IMR-90 (cell line): ENCODE results near the gene CYP27B1. TPM values are rescaled to one million over a fixed set of nuclear protein-coding genes. Genes with fewer than 3 reads are reported as not detected.
A peak's percentile ranks its signal among the peaks of the same experiment; 100 is the strongest.

ENCODE experiments used
- ATAC-seq: fragments of 200-7000 bp; cut with Tn5 transposase; 2 replicates; pipeline ENCODE4 v1.9.1; 2020; ENCODE audit warnings: low read depth, mild to moderate bottlenecking, moderate library complexity
- BruUV-seq: library from RNA; stranded (reverse); fragments of 400-500 nt; replicated peaks from 2 replicates; lab custom pipeline; 2021; lab: Mats Ljungman, UMichigan
- CTCF ChIA-PET: fragments of 300-600 bp; formaldehyde crosslinking; extraction: SDS; loops from one replicate; lab custom pipeline; 2021; ENCODE audit warnings: antibody characterized with exemption; lab: Yijun Ruan, JAX
- POLR2A ChIA-PET: fragments of 300-600 bp; sonication (Branson Sonifier 250); formaldehyde crosslinking; loops from one replicate; lab custom pipeline; 2022; ENCODE audit warnings: antibody characterized with exemption; ENCODE audit not compliant: unreplicated experiment; lab: Charles Lee
- DNase-seq: peaks from one replicate; pipeline ENCODE4 v3.0.0; 2013
- H2AFZ ChIP-seq: replicated peaks from 2 replicates; pipeline ENCODE3; 2013; ENCODE audit warnings: low read length, mild to moderate bottlenecking; ENCODE audit not compliant: poor library complexity
- H2AK5ac ChIP-seq: 2 replicates; pipeline ENCODE4 v1.6.1; 2013; ENCODE audit warnings: low read depth, low read length, inconsistent platforms
- H2AK9ac ChIP-seq: replicated peaks from 2 replicates; pipeline ENCODE3; 2013; ENCODE audit warnings: mild to moderate bottlenecking, low read depth, low read length, moderate library complexity; ENCODE audit not compliant: poor library complexity
- H2BK120ac ChIP-seq: 2 replicates; pipeline ENCODE4 v1.6.1; 2013; ENCODE audit warnings: low read depth, low read length, inconsistent platforms
- H2BK15ac ChIP-seq: 3 replicates; pipeline ENCODE4 v1.6.1; 2013; ENCODE audit warnings: low read depth, low read length, inconsistent platforms
- H2BK20ac ChIP-seq: 2 replicates; pipeline ENCODE4 v1.6.1; 2013; ENCODE audit warnings: low read depth, mild to moderate bottlenecking, inconsistent platforms, low read length, moderate library complexity
- H2BK5ac ChIP-seq: 2 replicates; pipeline ENCODE4 v1.6.1; 2013; ENCODE audit warnings: mild to moderate bottlenecking, low read depth, low read length, inconsistent platforms; ENCODE audit not compliant: poor library complexity, severe bottlenecking
- H3K14ac ChIP-seq: replicated peaks from 2 replicates; pipeline ENCODE4 v1.6.1; 2013; ENCODE audit warnings: low read depth, low read length, inconsistent platforms
- H3K18ac ChIP-seq: 2 replicates; pipeline ENCODE4 v1.6.1; 2013; ENCODE audit warnings: low read depth, low read length, control low read depth
- H3K23ac ChIP-seq: 2 replicates; pipeline ENCODE4 v1.6.1; 2013; ENCODE audit warnings: low read depth, low read length, inconsistent platforms
- H3K27ac ChIP-seq: 2 replicates; pipeline ENCODE4 v1.5.1; 2013; ENCODE audit warnings: mild to moderate bottlenecking, control low read depth, low read length; ENCODE audit not compliant: insufficient read depth
- H3K27me3 ChIP-seq: 2 replicates; pipeline ENCODE4 v1.6.1; 2013; ENCODE audit warnings: low read length; ENCODE audit not compliant: control insufficient read depth, insufficient read depth
- H3K36me3 ChIP-seq: 2 replicates; pipeline ENCODE4 v1.6.1; 2013; ENCODE audit warnings: low read length, mixed read lengths; ENCODE audit not compliant: control insufficient read depth, insufficient read depth
- H3K4ac ChIP-seq: 2 replicates; pipeline ENCODE4 v1.6.1; 2013; ENCODE audit warnings: low read depth, low read length, inconsistent platforms
- H3K4me1 ChIP-seq: 2 replicates; pipeline ENCODE4 v1.6.1; 2013; ENCODE audit warnings: low read length, mixed read lengths; ENCODE audit not compliant: control insufficient read depth, insufficient read depth
- H3K4me2 ChIP-seq: 2 replicates; pipeline ENCODE4 v1.6.1; 2013; ENCODE audit warnings: low read depth, mild to moderate bottlenecking, control low read depth, low read length, moderate library complexity
- H3K4me3 ChIP-seq: 2 replicates; pipeline ENCODE4 v1.5.1; 2013; ENCODE audit warnings: low read depth, mild to moderate bottlenecking, control low read depth, low read length, moderate library complexity; ENCODE audit not compliant: insufficient read depth
- H3K56ac ChIP-seq: 2 replicates; pipeline ENCODE4 v1.6.1; 2013; ENCODE audit warnings: low read length, inconsistent platforms; ENCODE audit not compliant: insufficient read depth; ENCODE audit errors: extremely low read depth
- H3K79me1 ChIP-seq, 2 experiments: 2 replicates each; pipeline ENCODE4 v1.6.1; 2013; ENCODE audit warnings: low read length in 2 of 2, inconsistent platforms in 1 of 2, low read depth in 1 of 2
- H3K9ac ChIP-seq: 2 replicates; pipeline ENCODE4 v1.6.1; 2013; ENCODE audit warnings: low read depth, low read length, control low read depth
- H3K9me1 ChIP-seq: 2 replicates; pipeline ENCODE4 v1.6.1; 2013; ENCODE audit warnings: low read length, inconsistent platforms; ENCODE audit not compliant: insufficient read depth
- H3K9me3 ChIP-seq: 2 replicates; pipeline ENCODE4 v1.6.1; 2013; ENCODE audit warnings: low read length; ENCODE audit not compliant: control insufficient read depth, insufficient read depth
- H4K20me1 ChIP-seq: 2 replicates; pipeline ENCODE4 v1.6.1; 2013; ENCODE audit warnings: low read length, inconsistent platforms; ENCODE audit not compliant: insufficient read depth
- H4K5ac ChIP-seq: 2 replicates; pipeline ENCODE4 v1.6.1; 2013; ENCODE audit warnings: mild to moderate bottlenecking, low read depth, low read length, control low read depth
- H4K8ac ChIP-seq, 2 experiments: 2 replicates each; pipeline ENCODE4 v1.6.1; 2013; ENCODE audit warnings: low read depth in 2 of 2, low read length in 2 of 2, control low read depth in 1 of 2, inconsistent platforms in 1 of 2
- H4K91ac ChIP-seq: 2 replicates; pipeline ENCODE4 v1.6.1; 2013; ENCODE audit warnings: low read depth, low read length, inconsistent platforms; ENCODE audit not compliant: insufficient read depth
- CEBPB ChIP-seq: IDR thresholded peaks from 2 replicates; pipeline ENCODE4 v1.6.1; 2012; ENCODE audit warnings: low read depth, low read length, improper control_type of control experiment
- MAFK ChIP-seq: IDR thresholded peaks from 2 replicates; pipeline ENCODE4 v1.6.1; 2012; ENCODE audit warnings: low read depth, low read length, improper control_type of control experiment
- MAZ ChIP-seq: IDR thresholded peaks from 2 replicates; pipeline ENCODE4 v1.6.1; 2012; ENCODE audit warnings: low read depth, mild to moderate bottlenecking, low read length, improper control_type of control experiment, moderate library complexity, borderline replicate concordance
- MXI1 ChIP-seq: IDR thresholded peaks from 2 replicates; pipeline ENCODE4 v1.6.1; 2012; ENCODE audit warnings: low read depth, mild to moderate bottlenecking, low read length, moderate library complexity, borderline replicate concordance
- RCOR1 ChIP-seq: IDR thresholded peaks from 2 replicates; pipeline ENCODE4 v1.6.1; 2012; ENCODE audit warnings: mild to moderate bottlenecking, low read length, improper control_type of control experiment; ENCODE audit not compliant: insufficient replicate concordance
- WGBS, 2 experiments: methylation state at CpG; one replicate each; pipeline versions ENCODE4 v1.1.5 to v1.1.7; 2013; ENCODE audit warnings: missing lambda C conversion rate in 2 of 2; ENCODE audit not compliant: insufficient read length in 1 of 2; ENCODE audit errors: extremely low coverage in 2 of 2; 5-methylcytosine and 5-hydroxymethylcytosine counted together
- dilution Hi-C: fragments of 300-500 bp; cut with HindIII; formaldehyde crosslinking; loops from one replicate; pipeline ENCODE4 v1.14.3; 2018; ENCODE audit warnings: low sequenced_read_pairs; ENCODE audit not compliant: unreplicated experiment
- in situ Hi-C: fragments of 300-500 bp; cut with MboI; formaldehyde crosslinking; loops from 3 replicates; pipeline ENCODE4 v1.14.3; 2019; ENCODE audit warnings: low sequenced_read_pairs, inconsistent platforms, mixed read lengths
- intact Hi-C: fragments of 100-400 bp; cut with micrococcal nuclease; formaldehyde crosslinking; loops from 2 replicates; pipeline ENCODE4 v1.10.0; 2022
- polyA plus RNA-seq, 3 experiments: library from polyadenylated mRNA; depleted of rRNA; stranded (reverse); fragments of >200 nt; gene quantifications; 2 replicates each; pipeline ENCODE4 v1.2.3, GENCODE V29; 2012; ENCODE audit warnings: low replicate concordance in 1 of 3
- total RNA-seq: library from RNA; depleted of rRNA; stranded (reverse); fragments of >200 nt; gene quantifications from 2 replicates; pipeline ENCODE4 v1.2.3, GENCODE V29; 2012
- TF ChIP-seq, protein P1 (sequence below): conservative IDR thresholded peaks from 2 replicates; pipeline ENCODE4 v1.5.1; 2012; ENCODE audit warnings: mild to moderate bottlenecking, low read depth, low read length, improper control_type of control experiment

Gene CYP27B1
- total and polyA plus RNA-seq, 2 of the 4 experiments (the other 2 are of a cell fraction), result 0.36 to 1.3 TPM

DNA sequence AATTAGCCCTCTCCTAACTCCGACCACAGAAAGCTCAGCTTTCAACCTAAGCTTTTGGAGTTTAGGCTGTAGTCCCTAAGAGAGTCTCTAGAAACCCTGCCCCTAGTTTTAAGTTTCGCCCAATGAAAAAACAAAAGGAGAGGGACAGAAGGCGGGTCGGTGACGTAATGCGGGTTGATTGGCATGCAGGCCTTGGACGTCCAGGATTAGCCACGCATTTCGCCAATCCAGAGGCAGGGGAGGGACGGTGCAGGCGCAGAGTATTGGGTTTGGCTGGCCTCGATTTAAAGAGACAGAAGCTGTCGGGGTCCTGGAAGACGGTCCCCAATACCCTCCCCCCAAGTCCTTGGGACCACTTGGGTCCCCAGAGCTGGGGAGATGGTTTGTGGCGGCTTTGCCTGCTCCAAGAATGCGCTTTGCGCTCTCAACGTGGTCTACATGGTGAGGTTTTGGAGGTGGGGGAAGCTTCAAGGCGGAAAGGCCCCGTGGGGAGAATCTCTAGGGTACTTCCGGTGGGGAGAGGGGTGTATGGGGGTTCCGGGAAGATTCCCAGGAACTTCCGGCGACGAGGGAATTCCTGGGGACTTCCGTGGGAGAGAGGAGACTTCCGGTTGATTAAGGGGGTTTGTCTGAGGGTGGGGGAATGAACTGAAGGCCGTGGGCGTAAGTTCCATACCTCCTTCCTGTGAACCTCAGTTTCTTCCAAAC, 21.9 kb downstream of the CYP27B1 start, which contains the start of gene TSPAN31 (continued):
- TF ChIP-seq MAZ (peak; percentile 43; the same call in 1 of the 2 replicates), MAFK (no peak)

DNA sequence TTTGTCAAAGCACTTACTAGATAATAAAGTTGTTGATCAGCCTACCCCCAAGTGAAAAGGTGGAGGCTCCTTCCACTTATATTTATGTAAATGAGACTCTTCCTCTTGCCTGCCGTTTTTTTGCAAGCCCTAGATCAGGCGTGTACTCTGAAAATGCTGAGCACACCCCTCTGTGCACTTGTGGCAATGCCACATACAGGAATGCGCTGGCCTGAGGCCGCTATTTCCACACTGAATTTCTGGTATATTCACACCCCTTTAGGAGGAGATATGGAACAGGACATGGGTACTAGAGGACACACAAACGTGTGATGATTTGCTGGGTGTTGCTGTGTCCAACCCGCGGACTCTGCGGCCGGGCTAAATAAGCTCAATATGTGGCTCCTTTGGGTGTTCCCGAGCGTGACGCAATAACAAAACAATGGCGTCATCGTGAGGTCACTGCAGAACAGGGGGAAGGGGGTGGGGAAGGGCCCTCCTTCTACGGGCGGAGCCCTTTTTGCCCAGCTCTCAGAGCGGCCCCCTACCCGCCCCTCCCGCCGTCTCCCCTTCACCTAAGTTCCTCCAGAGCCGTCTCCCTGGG, 22.6 kb downstream of the CYP27B1 start:
- Histone ChIP-seq H2AFZ (peak overlapping the region; percentile 96), H3K9me1 (peaks cover 6% of the 10 kb centered on the region), H3K27ac (peak overlapping the region; percentile 74), H3K56ac (peak overlapping the region; percentile 65; the same call in 1 of the 2 replicates), H3K79me1 (peaks cover 13 to 30% of the 10 kb centered on the region in 2 experiments; a peak in 3 of 4 replicates), H3K4me2 (peak overlapping the region; percentile 34), H2AK9ac (peak overlapping the region; percentile 88), H4K8ac (peak overlapping the region; percentile 22 to 94), H2BK15ac (no peak overlapping the region; the same call in 2 of the 3 replicates), H3K4me1 (peaks cover 3% of the 10 kb centered on the region), H3K27me3 (peaks cover 29% of the 10 kb centered on the region), H3K9ac (peak overlapping the region; percentile 61; the same call in 1 of the 2 replicates), H2BK120ac (peak overlapping the region; percentile 75), H3K36me3 (peaks cover 14% of the 10 kb centered on the region), H4K91ac (0 out of 2 replicates have a peak overlapping the region, but pooled peaks have one; percentile 43), H2AK5ac (peak overlapping the region; percentile 68), H4K20me1 (no peaks in the 10 kb centered on the region), H3K4me3 (peak overlapping the region; percentile 69), H3K4ac (peak overlapping the region; percentile 75), H3K23ac (peak overlapping the region; percentile 42; the same call in 1 of the 2 replicates), H2BK5ac (peak overlapping the region; percentile 53), H4K5ac (peak overlapping the region; percentile 32), H2BK20ac (no peak overlapping the region), H3K18ac (peak overlapping the region; percentile 8; the same call in 1 of the 2 replicates), H3K9me3 (peaks cover under 1% of the 10 kb centered on the region; the same call in 1 of the 2 replicates), H3K14ac (peak overlapping the region; percentile 82)
- DNase-seq, result peak; percentile 85
- BruUV-seq, result no TSS peak
- peak; percentile 63 for ATAC-seq
- TF ChIP-seq RCOR1, result peak; percentile 57
- TF ChIP-seq MAZ, result peak; percentile 26; the same call in 1 of the 2 replicates
- no peak for TF ChIP-seq MXI1
- TF ChIP-seq, protein P1, sequence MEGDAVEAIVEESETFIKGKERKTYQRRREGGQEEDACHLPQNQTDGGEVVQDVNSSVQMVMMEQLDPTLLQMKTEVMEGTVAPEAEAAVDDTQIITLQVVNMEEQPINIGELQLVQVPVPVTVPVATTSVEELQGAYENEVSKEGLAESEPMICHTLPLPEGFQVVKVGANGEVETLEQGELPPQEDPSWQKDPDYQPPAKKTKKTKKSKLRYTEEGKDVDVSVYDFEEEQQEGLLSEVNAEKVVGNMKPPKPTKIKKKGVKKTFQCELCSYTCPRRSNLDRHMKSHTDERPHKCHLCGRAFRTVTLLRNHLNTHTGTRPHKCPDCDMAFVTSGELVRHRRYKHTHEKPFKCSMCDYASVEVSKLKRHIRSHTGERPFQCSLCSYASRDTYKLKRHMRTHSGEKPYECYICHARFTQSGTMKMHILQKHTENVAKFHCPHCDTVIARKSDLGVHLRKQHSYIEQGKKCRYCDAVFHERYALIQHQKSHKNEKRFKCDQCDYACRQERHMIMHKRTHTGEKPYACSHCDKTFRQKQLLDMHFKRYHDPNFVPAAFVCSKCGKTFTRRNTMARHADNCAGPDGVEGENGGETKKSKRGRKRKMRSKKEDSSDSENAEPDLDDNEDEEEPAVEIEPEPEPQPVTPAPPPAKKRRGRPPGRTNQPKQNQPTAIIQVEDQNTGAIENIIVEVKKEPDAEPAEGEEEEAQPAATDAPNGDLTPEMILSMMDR, result no peak
- TF ChIP-seq CEBPB, result peak; percentile 97
- ChIA-PET CTCF (interaction anchor here (1.9 kb wide), 1 partner anchor 8 kb away, joined by 6 read pairs; no protein-coding TSS in a partner anchor), POLR2A (interaction anchor here (1.0 to 1.1 kb wide), 2 partner anchors 18 to 28 kb away, joined by 4 to 5 read pairs; partner anchors contain the start of genes EEF1AKMT3 and METTL1)
- dilution Hi-C loops (no loop called here), in situ Hi-C loops (no loop called here), intact Hi-C loops (no loop called here)
- 15% methylated on average over 5 of the region's 21 CpGs; no CpG with 5 or more reads in 1 of the 2 experiments for WGBS, 2 experiments
